MCF 10A (cell line): Measurements from ENCODE around the gene IRF6. TPM values are rescaled to one million over a fixed set of nuclear protein-coding genes. Genes with fewer than 3 reads are reported as not detected.

Experiments
- BruUV-seq: library from RNA; stranded (reverse); fragments of 400-500 nt; replicated peaks from 2 replicates; lab custom pipeline; 2021; lab: Mats Ljungman, UMichigan
- CTCF ChIA-PET: fragments of 300-600 bp; sonication (Branson Sonifier 250); formaldehyde crosslinking; extraction: SDS; loops from one replicate; lab custom pipeline; 2021; ENCODE audit warnings: antibody characterized with exemption, inconsistent platforms; lab: Yijun Ruan, JAX
- POLR2A ChIA-PET: fragments of 300-600, 350-650 bp; sonication (Branson Sonifier 250); formaldehyde crosslinking; extraction: SDS; loops from one replicate; lab custom pipeline; 2020; ENCODE audit warnings: antibody characterized with exemption, inconsistent platforms; lab: Yijun Ruan, JAX
- DNase-seq: peaks from one replicate; pipeline ENCODE4 v3.0.0-alpha.2; 2018; ENCODE audit not compliant: unreplicated experiment
- H3K27ac Mint-ChIP-seq: one replicate; pipeline ENCODE4 v1.8.0; 2022; ENCODE audit warnings: mild to moderate bottlenecking, low read depth, mixed read lengths; ENCODE audit not compliant: unreplicated experiment
- H3K27me3 Mint-ChIP-seq: one replicate; pipeline ENCODE4 v1.8.0; 2022; ENCODE audit warnings: mixed read lengths; ENCODE audit not compliant: insufficient read depth, unreplicated experiment
- H3K36me3 Mint-ChIP-seq: one replicate; pipeline ENCODE4 v1.8.0; 2022; ENCODE audit warnings: mild to moderate bottlenecking, moderate library complexity, mixed read lengths; ENCODE audit not compliant: insufficient read depth, unreplicated experiment
- H3K4me1 Mint-ChIP-seq: one replicate; pipeline ENCODE4 v1.8.0; 2022; ENCODE audit warnings: mixed read lengths; ENCODE audit not compliant: insufficient read depth, unreplicated experiment
- H3K4me3 Mint-ChIP-seq: one replicate; pipeline ENCODE4 v1.8.0; 2022; ENCODE audit warnings: mild to moderate bottlenecking, moderate library complexity, mixed read lengths; ENCODE audit not compliant: unreplicated experiment
- H3K9me3 Mint-ChIP-seq: one replicate; pipeline ENCODE4 v1.8.0; 2022; ENCODE audit warnings: mixed read lengths; ENCODE audit not compliant: unreplicated experiment
- CTCF ChIP-seq: fragments of 200-600 bp; IDR thresholded peaks from one replicate; pipeline ENCODE4 v1.8.0; 2022; ENCODE audit warnings: antibody characterized with exemption, mild to moderate bottlenecking; ENCODE audit not compliant: unreplicated experiment
- intact Hi-C: fragments of 100-400 bp; cut with micrococcal nuclease; formaldehyde crosslinking; loops from 2 replicates; pipeline ENCODE4 v1.14.1; 2022
- total RNA-seq: library from RNA; stranded (reverse); gene quantifications from 2 replicates; pipeline ENCODE4 v1.2.3, GENCODE V29; 2022

Gene IRF6
- total RNA-seq, 1 experiment from 2014 or later, result 106 TPM

DNA sequence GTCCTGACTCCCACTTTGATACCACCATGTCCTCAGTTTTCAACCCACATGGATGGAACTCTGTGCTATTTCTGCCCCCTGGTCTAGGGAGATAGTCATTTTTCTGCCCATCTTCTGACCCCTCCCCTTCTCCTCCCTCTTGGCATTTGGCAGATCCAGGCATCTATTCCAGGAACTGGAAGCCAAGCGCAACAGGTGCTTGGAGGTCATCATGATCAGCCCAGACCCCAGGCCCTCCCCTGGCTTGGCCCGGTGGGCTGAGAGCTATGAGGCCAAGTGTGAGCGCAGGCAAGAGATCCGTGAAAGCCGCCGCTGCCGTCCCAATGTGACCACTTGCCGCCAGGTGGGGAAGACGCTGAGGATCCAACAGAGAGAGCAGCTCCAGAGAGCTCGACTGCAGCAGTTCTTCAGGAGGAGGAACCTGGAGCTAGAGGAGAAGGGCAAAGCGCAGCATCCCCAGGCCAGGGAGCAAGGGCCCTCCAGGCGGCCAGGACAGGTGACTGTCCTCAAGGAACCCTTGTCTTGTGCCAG is 46.0 kb downstream of the IRF6 start:
- H3K4me3 Mint-ChIP-seq, result no peak overlapping the region
- POLR2A ChIA-PET, result interaction anchor here (1.0 to 1.2 kb wide), 2 partner anchors 16 to 25 kb away, joined by 3 read pairs; partner anchors contain the start of gene C1orf74
- no TSS peak for BruUV-seq

GRCh38 chr1:209758400-209758799 is 47.5 kb downstream of the IRF6 start:
- Mint-ChIP-seq H3K36me3 (peaks cover 5% of the 10 kb centered on the region), H3K9me3 (no peaks in the 10 kb centered on the region), H3K27ac (no peak overlapping the region), H3K4me1 (peaks cover 5% of the 10 kb centered on the region), H3K4me3 (no peak overlapping the region), H3K27me3 (no peaks in the 10 kb centered on the region)
- BruUV-seq, result no TSS peak
- ChIA-PET CTCF (interaction anchor here (0.7 to 9.7 kb wide), 4 partner anchors 8 to 28 kb away, joined by 3 to 99 read pairs (median 6); no protein-coding TSS in a partner anchor), POLR2A (interaction anchor here (1.3 kb wide), 1 partner anchor 9 kb away, joined by 7 read pairs; no protein-coding TSS in a partner anchor)
- intact Hi-C loops, result no loop called here
- no peak for TF ChIP-seq CTCF
- no peak for DNase-seq

More for the DNA sequence above, 46.0 kb downstream of the IRF6 start:
- Mint-ChIP-seq H3K27ac (no peak overlapping the region), H3K27me3 (no peaks in the 10 kb centered on the region), H3K9me3 (no peaks in the 10 kb centered on the region), H3K4me1 (peaks cover 5% of the 10 kb centered on the region), H3K36me3 (peaks cover 2% of the 10 kb centered on the region)
- DNase-seq, result no peak
- CTCF ChIA-PET, result interaction anchor here (0.9 to 9.7 kb wide), 6 partner anchors 10 to 193 kb away, joined by 3 to 99 read pairs (median 4); no protein-coding TSS in a partner anchor
- TF ChIP-seq CTCF, result no peak
- intact Hi-C loops, result no loop called here

GRCh38 chr1:209756615-209757445 is 49.1 kb downstream of the IRF6 start:
- no peak for TF ChIP-seq CTCF
- no peaks in the 10 kb centered on the region for H3K27me3 Mint-ChIP-seq
- ChIA-PET POLR2A (no interaction called here), CTCF (interaction anchor here (0.6 to 14.7 kb wide), 6 partner anchors 7 to 576 kb away, joined by 3 to 207 read pairs (median 6); no protein-coding TSS in a partner anchor)
- H3K36me3 Mint-ChIP-seq, result peaks cover 5% of the 10 kb centered on the region
- H3K4me1 Mint-ChIP-seq, result peaks cover 5% of the 10 kb centered on the region
- no TSS peak for BruUV-seq
- DNase-seq, result no peak
- H3K27ac Mint-ChIP-seq, result no peak overlapping the region
- intact Hi-C loops, result no loop called here
- H3K9me3 Mint-ChIP-seq, result no peaks in the 10 kb centered on the region
- no peak overlapping the region for H3K4me3 Mint-ChIP-seq
